Duodenal mucosa (tissue), 2 donors: Measurements from ENCODE around the gene CTSE.
"Not testable (repeated sequence)": the region's sequence is repeated elsewhere in the genome, so short reads cannot be mapped to it uniquely, and the experiment has no call there.

ENCODE experiments used
- H3K27ac ChIP-seq: one replicate; pipeline ENCODE4 v1.7.0; 2013; ENCODE audit warnings: low read depth, low read length
- H3K27me3 ChIP-seq, 2 donors: one replicate each; pipeline ENCODE4 v1.7.0; 2013; ENCODE audit warnings: low read length in 2 of 2, control low read depth in 1 of 2; ENCODE audit not compliant: insufficient read depth in 2 of 2, control insufficient read depth in 1 of 2
- H3K36me3 ChIP-seq, 2 donors: one replicate each; pipeline ENCODE4 v1.7.0; 2013; ENCODE audit warnings: low read length in 2 of 2, control low read depth in 1 of 2; ENCODE audit not compliant: insufficient read depth in 2 of 2, control insufficient read depth in 1 of 2
- H3K4me1 ChIP-seq, 2 donors: one replicate each; pipeline ENCODE4 v1.7.0; 2013; ENCODE audit warnings: low read length in 2 of 2, control low read depth in 1 of 2; ENCODE audit not compliant: insufficient read depth in 2 of 2, control insufficient read depth in 1 of 2
- H3K4me3 ChIP-seq, 2 donors: one replicate each; pipeline ENCODE4 v1.7.0; 2013; ENCODE audit warnings: low read length in 2 of 2, low read depth in 1 of 2
- H3K9ac ChIP-seq, 2 donors: one replicate each; pipeline ENCODE4 v1.7.0; 2013; ENCODE audit warnings: low read length in 2 of 2, low read depth in 1 of 2
- H3K9me3 ChIP-seq, 2 donors: one replicate each; pipeline ENCODE4 v1.7.0; 2013; ENCODE audit warnings: low read length in 2 of 2, control low read depth in 1 of 2; ENCODE audit not compliant: control insufficient read depth in 1 of 2

CTSE gene

DNA sequence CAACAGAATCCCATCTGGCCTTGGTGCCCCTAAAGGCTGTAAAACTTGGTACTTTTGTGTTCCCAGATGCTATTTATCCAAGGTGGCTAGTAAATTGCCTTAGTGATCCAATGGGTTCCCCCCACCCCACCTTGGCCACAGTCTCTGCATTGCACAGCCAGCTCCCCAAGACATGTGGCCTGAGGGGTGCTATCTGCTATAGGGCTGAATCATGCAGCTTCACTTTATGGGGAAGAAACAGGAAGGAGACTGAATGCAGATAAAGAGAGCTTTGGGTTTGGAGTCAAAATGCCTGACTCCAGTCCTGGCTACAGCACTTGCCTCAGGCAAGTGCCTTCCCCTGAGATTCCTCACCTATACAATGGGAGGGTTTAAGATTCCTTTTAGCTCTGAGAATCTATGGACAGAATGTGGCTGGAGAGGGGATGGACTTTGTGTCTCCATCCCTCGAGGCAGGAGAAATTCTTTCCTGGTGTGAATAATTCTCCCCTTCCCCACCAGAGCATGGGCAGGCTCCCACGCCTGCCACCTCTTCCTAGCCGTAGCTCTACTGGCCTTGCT lies 35.7 kb upstream of the CTSE start:
- Histone ChIP-seq H3K9me3 (no peaks in the 10 kb centered on the region), H3K9ac (no peak overlapping the region), H3K36me3 (no peaks in the 10 kb centered on the region), H3K27ac (no peak overlapping the region), H3K4me1 (no peaks in the 10 kb centered on the region), H3K27me3 (no peaks in the 10 kb centered on the region), H3K4me3 (no peak overlapping the region)

DNA sequence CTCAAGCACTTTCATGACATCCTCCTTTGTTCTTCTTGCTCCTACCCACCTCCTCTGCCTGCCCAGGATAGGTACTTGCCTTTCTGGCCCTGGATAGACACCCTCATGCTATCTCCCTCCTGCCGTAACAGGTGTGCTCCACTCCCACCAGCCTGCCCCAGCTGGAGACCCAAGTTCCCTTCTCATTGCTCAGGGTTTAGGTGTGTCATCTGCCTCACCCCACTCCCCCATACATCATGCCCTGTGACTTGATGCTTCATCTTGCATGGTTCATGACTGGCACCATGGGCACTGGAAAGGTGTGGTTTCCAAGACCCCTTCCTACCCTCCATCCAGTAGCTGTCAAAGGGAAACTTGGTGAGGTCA lies 35.2 kb upstream of the CTSE start:
- Histone ChIP-seq H3K4me3 (no peak overlapping the region), H3K9me3 (no peaks in the 10 kb centered on the region)

DNA sequence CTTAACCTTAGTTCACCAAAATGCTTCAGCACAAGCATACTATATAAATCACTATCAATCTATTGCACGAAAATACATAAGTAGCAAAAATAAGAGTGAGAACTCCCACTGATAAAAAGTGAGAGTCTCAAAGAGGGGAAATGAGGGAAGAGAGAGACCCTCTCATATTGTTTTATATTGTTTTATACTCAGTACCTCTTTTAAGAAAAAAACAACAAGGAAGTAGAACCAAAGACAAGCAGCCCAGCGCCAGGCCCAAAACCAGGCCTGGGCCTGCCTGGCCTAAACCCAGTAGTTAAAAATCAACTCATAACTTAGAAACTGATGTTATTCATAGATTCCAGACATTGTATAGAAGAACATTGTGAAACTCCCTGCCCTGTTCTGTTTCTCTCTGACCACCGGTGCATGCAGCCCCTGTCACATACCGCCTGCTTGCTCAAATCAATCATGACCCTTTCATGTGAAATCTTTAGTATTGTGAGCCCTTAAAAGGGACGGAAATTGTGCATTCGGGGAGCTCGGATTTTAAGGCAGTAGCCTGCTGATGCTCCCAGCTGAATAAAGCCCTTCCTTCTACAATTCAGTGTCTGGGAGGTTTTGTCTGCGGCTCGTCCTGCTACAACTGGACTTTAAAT lies 34.7 kb upstream of the CTSE start:
- H3K4me1 ChIP-seq, H3K9me3 ChIP-seq, H3K27me3 ChIP-seq, H3K27ac ChIP-seq, H3K4me3 ChIP-seq, H3K9ac ChIP-seq, H3K36me3 ChIP-seq: not testable (repeated sequence)

More for the DNA sequence above, 35.2 kb upstream of the CTSE start:
- Histone ChIP-seq H3K27me3 (no peaks in the 10 kb centered on the region), H3K36me3 (no peaks in the 10 kb centered on the region), H3K27ac (no peak overlapping the region), H3K9ac (no peak overlapping the region), H3K4me1 (no peaks in the 10 kb centered on the region)

DNA sequence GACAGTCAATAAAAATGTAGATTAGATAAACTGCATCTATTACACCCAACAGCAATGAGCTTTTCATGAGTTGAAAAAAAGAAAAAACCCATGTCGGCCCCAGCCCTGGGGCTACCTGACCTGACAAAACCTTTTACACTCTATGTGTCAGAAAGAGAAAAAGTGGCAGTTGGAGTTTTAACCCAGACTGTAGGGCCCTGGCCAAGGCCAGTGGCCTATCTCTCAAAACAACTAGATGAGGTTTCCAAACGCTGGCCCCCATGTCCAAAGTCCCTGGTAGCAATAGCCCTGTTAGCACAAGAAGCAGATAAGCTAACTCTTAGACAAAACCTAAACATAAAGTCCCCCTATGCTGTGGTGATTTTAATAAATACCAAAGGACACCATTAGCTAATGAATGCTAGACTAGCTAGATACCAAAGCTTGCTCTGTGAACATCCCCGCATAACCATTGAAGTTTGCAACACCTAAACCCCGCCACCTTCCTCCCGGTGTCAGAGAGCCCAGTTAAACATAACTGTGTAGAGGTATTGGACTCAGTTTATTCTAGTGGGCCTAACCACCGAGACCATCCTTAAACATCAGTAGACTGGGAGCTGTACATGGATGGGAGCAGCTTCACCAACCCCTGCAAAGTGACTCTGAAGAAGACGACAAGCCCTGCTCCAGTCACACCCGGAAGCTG lies 32.1 kb upstream of the CTSE start:
- H3K36me3 ChIP-seq, H3K4me3 ChIP-seq, H3K27me3 ChIP-seq, H3K9me3 ChIP-seq, H3K27ac ChIP-seq, H3K4me1 ChIP-seq, H3K9ac ChIP-seq: not testable (repeated sequence)

DNA sequence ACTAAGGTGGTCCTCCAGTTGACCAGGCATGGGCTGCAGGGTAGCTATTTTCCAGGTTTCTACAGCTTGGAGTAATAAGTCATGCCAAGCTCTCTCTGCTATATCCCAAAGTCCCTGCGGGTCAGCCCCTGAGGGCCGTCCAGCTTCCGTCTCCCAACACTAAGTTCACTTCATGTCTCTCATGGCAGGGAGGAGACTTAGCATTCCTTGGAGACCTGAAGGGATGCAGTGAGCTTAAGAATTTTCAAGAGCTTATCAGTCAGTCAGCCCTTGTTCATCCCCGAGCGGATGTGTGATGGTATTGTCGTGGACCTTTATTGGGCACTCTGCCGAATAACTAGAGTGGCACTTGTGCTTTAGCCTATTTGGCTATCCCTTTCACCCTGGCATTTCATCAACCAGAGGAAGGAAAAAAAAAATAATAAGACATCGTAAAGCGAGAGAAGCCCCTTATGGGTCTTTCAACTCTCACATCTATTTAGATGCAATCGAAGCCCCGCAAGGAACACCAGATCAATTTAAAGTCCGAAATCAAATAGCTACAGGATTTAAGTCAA lies 31.5 kb upstream of the CTSE start:
- H3K4me1 ChIP-seq, H3K27ac ChIP-seq, H3K9ac ChIP-seq, H3K27me3 ChIP-seq, H3K36me3 ChIP-seq, H3K4me3 ChIP-seq, H3K9me3 ChIP-seq: not testable (repeated sequence)

DNA sequence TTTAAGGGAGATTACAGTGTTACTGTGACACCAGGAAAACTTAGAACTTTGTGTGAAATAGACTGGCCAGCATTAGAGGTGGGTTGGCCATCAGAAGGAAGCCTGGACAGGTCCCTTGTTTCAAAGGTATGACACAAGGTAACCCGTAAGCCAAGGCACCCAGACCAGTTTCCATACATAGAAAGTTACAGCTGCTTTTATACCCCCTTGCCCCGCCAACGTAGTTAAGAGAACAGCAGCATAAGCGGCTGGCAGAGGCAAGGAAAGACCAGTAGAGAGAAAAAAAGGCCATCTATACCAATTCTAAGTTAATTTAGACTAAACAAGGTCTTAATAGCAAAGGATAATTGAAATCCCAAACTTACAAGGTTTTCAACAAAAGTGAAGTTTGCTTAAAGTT lies 29.9 kb upstream of the CTSE start:
- H3K4me1 ChIP-seq, H3K27ac ChIP-seq, H3K36me3 ChIP-seq, H3K27me3 ChIP-seq, H3K9me3 ChIP-seq, H3K9ac ChIP-seq, H3K4me3 ChIP-seq: not testable (repeated sequence)

DNA sequence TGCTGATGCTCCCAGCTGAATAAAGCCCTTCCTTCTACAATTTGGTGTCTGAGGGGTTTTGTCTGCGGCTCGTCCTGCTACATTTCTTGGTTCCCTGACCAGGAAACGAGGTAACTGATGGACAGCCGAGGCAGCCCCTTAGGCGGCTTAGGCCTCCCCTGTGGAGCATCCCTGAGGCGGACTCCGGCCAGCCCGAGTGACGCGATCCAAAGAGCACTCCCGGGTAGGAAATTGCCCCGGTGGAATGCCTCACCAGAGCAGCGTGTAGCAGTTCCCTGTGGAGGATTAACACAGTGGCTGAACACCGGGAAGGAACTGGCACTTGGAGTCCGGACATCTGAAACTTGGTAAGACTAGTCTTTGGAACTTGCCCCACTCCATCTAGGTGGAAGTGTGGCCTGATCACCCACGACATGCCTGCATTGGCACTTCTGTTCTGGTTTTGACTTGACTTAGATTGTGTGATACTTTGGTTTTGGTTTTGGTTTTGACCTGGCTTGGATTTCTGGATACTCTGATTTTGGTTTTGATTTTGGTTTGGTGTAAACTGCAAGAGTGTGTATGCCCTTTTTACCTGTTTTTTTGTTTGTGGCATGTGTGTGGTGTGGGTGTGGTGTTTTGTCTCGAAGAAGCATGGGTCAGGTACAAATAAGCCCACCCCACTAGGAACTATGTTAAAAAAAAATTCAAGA lies 29.4 kb upstream of the CTSE start, which contains the start of gene RHEX:
Gene RHEX, plus strand, starts transcription at position 255 of the 692 bp plus-strand sequence. CDS start 44,656 bp downstream, outside the sequence.
- not testable (repeated sequence) for H3K36me3 ChIP-seq, H3K9ac ChIP-seq, H3K27ac ChIP-seq, H3K27me3 ChIP-seq, H3K4me3 ChIP-seq, H3K9me3 ChIP-seq
- H3K4me1 ChIP-seq = peaks cover 9 to 13% of the 10 kb centered on the region in 2 donors

DNA sequence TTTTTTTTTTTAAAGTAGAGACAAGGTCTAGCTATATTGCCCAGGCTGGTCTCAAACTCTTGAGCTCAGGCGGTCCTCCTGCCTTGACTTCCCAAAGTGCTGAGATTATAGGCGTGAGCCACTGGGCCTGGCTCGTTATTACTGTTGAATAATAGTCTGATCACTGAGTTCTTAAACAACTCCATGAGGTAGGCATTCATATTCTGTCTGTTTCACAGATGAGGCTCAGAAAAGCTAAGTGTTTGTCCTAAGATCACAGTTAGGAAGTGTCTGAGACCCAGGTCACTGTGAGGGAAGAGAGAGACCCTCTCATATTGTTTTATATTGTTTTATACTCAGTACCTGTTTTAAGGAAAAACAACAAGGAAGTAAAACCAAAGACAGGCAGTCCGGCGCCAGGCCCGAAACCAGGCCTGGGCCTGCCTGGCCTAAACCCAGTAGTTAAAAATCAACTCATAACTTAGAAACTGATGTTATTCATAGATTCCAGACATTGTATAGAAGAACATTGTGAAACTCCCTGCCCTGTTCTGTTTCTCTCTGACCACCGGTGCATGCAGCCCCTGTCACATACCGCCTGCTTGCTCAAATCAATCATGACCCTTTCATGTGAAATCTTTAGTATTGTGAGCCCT lies 28.7 kb upstream of the CTSE start:
- not testable (repeated sequence) for H3K4me3 ChIP-seq, H3K27ac ChIP-seq, H3K9me3 ChIP-seq, H3K9ac ChIP-seq, H3K27me3 ChIP-seq, H3K36me3 ChIP-seq
- H3K4me1 ChIP-seq = peaks cover 13 to 19% of the 10 kb centered on the region in 2 donors

DNA sequence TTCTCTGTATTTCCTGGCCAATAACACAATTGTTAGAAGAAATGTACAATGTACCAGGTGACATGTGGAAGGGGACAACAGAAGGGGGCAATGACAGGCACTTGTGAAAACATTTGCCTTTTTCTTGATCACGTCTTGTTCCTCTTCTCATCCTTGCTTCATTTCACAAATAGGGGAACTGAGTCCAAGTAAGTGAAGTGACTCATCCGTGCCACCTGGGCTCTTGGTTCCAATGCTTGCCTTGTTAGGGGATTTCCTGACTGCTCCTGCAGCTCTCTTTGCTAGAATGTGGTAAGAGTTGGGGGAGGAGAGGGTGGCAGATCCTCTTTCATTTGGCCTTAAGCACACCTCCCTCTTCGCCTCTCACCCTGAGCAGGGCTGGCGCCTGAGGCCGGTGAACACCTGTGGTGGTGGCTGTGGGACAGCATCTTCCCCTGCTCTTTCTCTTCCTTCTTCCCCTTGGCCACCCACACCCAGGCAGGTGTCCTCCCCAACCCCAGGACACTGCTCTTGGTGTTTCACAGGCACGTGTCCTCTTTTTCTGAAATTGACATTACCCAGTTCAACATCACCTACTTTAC lies 27.1 kb upstream of the CTSE start:
- Histone ChIP-seq H3K4me3 (no peak overlapping the region), H3K27ac (no peak overlapping the region), H3K9ac (no peak overlapping the region), H3K9me3 (no peaks in the 10 kb centered on the region), H3K4me1 (peaks cover 13 to 23% of the 10 kb centered on the region in 2 donors), H3K36me3 (no peaks in the 10 kb centered on the region), H3K27me3 (no peaks in the 10 kb centered on the region)
